K562 (cell line): ENCODE measurements around the gene NLRP6.
A peak's percentile ranks its signal among the peaks of the same experiment; 100 is the strongest.

Experiments
- ARNT ChIP-seq, 2 experiments: fragments of 450-650 bp; IDR thresholded peaks; 2 replicates each; pipeline ENCODE4 v1.6.1; 2016; ENCODE audit warnings: mild to moderate bottlenecking in 1 of 2
- CTCF ChIP-seq, 3 experiments: IDR thresholded peaks in 2 of 3; conservative IDR thresholded peaks in 1 of 3; 2 replicates each; pipeline ENCODE4 v1.5.1; 2011 to 2012; ENCODE audit warnings: low read length in 3 of 3, mild to moderate bottlenecking in 3 of 3, control low read depth in 2 of 3, improper control_type of control experiment in 1 of 3, inconsistent platforms in 1 of 3, low read depth in 1 of 3, mixed read lengths in 1 of 3, moderate library complexity in 1 of 3; ENCODE audit not compliant: insufficient read depth in 2 of 3
- CUX1 ChIP-seq: fragments of 200-800 bp; sonication (Bioruptor generic); IDR thresholded peaks from 2 replicates; pipeline ENCODE4 v1.6.1; 2016; ENCODE audit warnings: missing genetic modification characterization, missing compliant biosample characterization
- FOXK1 ChIP-seq: sonication (generic); formaldehyde crosslinking; IDR thresholded peaks from 2 replicates; pipeline ENCODE4 v1.8.0; 2022; ENCODE audit warnings: missing genetic modification reagents, mild to moderate bottlenecking, borderline replicate concordance
- GATAD2B ChIP-seq: fragments of 450-650 bp; IDR thresholded peaks from 2 replicates; pipeline ENCODE4 v1.6.1; 2017; ENCODE audit warnings: mild to moderate bottlenecking, borderline replicate concordance
- HIVEP1 ChIP-seq: fragments of 250-450 bp; sonication (Bioruptor Pico); IDR thresholded peaks from 2 replicates; pipeline ENCODE4 v1.4.0; 2020; ENCODE audit warnings: mild to moderate bottlenecking
- MAFK ChIP-seq: IDR thresholded peaks from 2 replicates; pipeline ENCODE4 v1.6.1; 2011; ENCODE audit warnings: low read length, improper control_type of control experiment
- POLR2A ChIP-seq: fragments of 450-650 bp; conservative IDR thresholded peaks from 2 replicates; pipeline ENCODE4 v1.6.1; 2016
- RAD21 ChIP-seq, 2 experiments: fragments of 250-450 bp in 1 of 2; fragments of 450-650 bp in 1 of 2; sonication (Bioruptor Pico) in 1 of 2; formaldehyde crosslinking in 1 of 2; IDR thresholded peaks in 1 of 2; conservative IDR thresholded peaks in 1 of 2; 2 replicates each; pipeline versions ENCODE4 v1.4.0 to v1.8.0; 2020 to 2022; ENCODE audit warnings: mild to moderate bottlenecking in 2 of 2, moderate library complexity in 1 of 2
- ZNF224 ChIP-seq: sonication (generic); formaldehyde crosslinking; IDR thresholded peaks from 2 replicates; pipeline ENCODE4 v1.8.0; 2022; ENCODE audit warnings: mild to moderate bottlenecking, missing genetic modification reagents

GRCh38 chr11:235997-236773, 42.0 kb upstream of the NLRP6 start, which contains the start of gene SIRT3:
- peak in 1 of 3 experiments; percentile 37; a peak in 2 of 6 replicates for TF ChIP-seq CTCF (IDR thresholded peaks at IDR 0.05 in 2 of 3, conservative IDR thresholded peaks at IDR 0.05 in 1 of 3; ENCODE audit: insufficient read depth in 2 of 3, low read depth in 1 of 3, low read length in 3 of 3)
- no peak for TF ChIP-seq ZNF224 (CRISPR knock-in tag)
- TF ChIP-seq POLR2A = peak; percentile 77
- TF ChIP-seq MAFK = no peak
- TF ChIP-seq FOXK1 = no peak
- no peak for TF ChIP-seq RAD21 (CRISPR knock-in tag; conservative IDR thresholded peaks at IDR 0.05 in 1 of 2, IDR thresholded peaks at IDR 0.05 in 1 of 2)
- TF ChIP-seq CUX1 (CRISPR knock-in tag) = no peak
- no peak for TF ChIP-seq HIVEP1 (CRISPR knock-in tag)
- TF ChIP-seq GATAD2B = no peak
- TF ChIP-seq ARNT (IDR thresholded peaks at IDR 0.05) = peak; percentile 67 to 80
